GM23338 (cell line): ENCODE measurements around the gene FYN. TPM values are rescaled to one million over a fixed set of nuclear protein-coding genes. Genes with fewer than 3 reads are reported as not detected.
A peak's percentile ranks its signal among the peaks of the same experiment; 100 is the strongest.

ENCODE experiments used
- ATAC-seq: fragments of 200-7000 bp; cut with Tn5 transposase; 3 replicates; pipeline ENCODE4 v1.9.1; 2020
- DNase-seq: peaks from one replicate; pipeline ENCODE4 v3.0.0-alpha.2; 2015; ENCODE audit warnings: low spot score
- H2AFZ ChIP-seq: fragments of 200-600 bp; sonication (generic); 2 replicates; pipeline ENCODE4 v1.8.0; 2016; ENCODE audit warnings: antibody characterized with exemption, mild to moderate bottlenecking, moderate library complexity
- H3F3A ChIP-seq: fragments of 200-600 bp; sonication (generic); replicated peaks from 2 replicates; pipeline ENCODE4 v1.8.0; 2017; ENCODE audit warnings: antibody characterized with exemption, mixed run types, low read depth
- H3K27ac ChIP-seq: fragments of 200-600 bp; sonication (generic); 2 replicates; pipeline ENCODE4 v1.6.1; 2016; ENCODE audit warnings: low read depth
- H3K27me3 ChIP-seq: fragments of 200-600 bp; sonication (generic); 2 replicates; pipeline ENCODE4 v1.8.0; 2016; ENCODE audit warnings: mild to moderate bottlenecking, mixed run types, moderate library complexity; ENCODE audit not compliant: insufficient read depth
- H3K36me3 ChIP-seq: fragments of 200-600 bp; sonication (generic); 2 replicates; pipeline ENCODE4 v1.8.0; 2016; ENCODE audit warnings: mild to moderate bottlenecking; ENCODE audit not compliant: insufficient read depth
- H3K4me1 ChIP-seq: fragments of 200-600 bp; sonication (generic); 2 replicates; pipeline ENCODE4 v1.8.0; 2016; ENCODE audit warnings: mild to moderate bottlenecking, moderate library complexity; ENCODE audit not compliant: insufficient read depth
- H3K4me2 ChIP-seq: fragments of 200-600 bp; sonication (generic); 2 replicates; pipeline ENCODE4 v1.7.1; 2017; ENCODE audit warnings: mixed run types
- H3K4me3 ChIP-seq: fragments of 200-600 bp; sonication (generic); 2 replicates; pipeline ENCODE4 v1.6.1; 2016; ENCODE audit warnings: mixed run types
- H3K79me2 ChIP-seq: fragments of 200-600 bp; sonication (generic); replicated peaks from 2 replicates; pipeline ENCODE4 v1.8.0; 2017; ENCODE audit warnings: mild to moderate bottlenecking; ENCODE audit not compliant: insufficient read depth
- H3K9me2 ChIP-seq: fragments of 200-600 bp; sonication (generic); 2 replicates; pipeline ENCODE4 v1.8.0; 2017; ENCODE audit not compliant: insufficient read depth
- H4K20me1 ChIP-seq: fragments of 200-600 bp; sonication (generic); replicated peaks from 2 replicates; pipeline ENCODE4 v1.8.0; 2017; ENCODE audit warnings: mild to moderate bottlenecking; ENCODE audit not compliant: insufficient read depth
- H3K27ac Mint-ChIP-seq: 2 replicates; pipeline ENCODE4 v1.8.0; 2020; ENCODE audit warnings: inconsistent platforms, mild to moderate bottlenecking, moderate library complexity, mixed read lengths
- H3K27me3 Mint-ChIP-seq: 3 replicates; pipeline ENCODE4 v1.8.0; 2022; ENCODE audit warnings: low read depth, mild to moderate bottlenecking, moderate library complexity, mixed read lengths, inconsistent platforms; ENCODE audit not compliant: insufficient read depth, poor library complexity
- H3K36me3 Mint-ChIP-seq: 3 replicates; pipeline ENCODE4 v1.8.0; 2021; ENCODE audit warnings: low read depth, mild to moderate bottlenecking, inconsistent platforms, moderate library complexity, mixed read lengths
- H3K4me1 Mint-ChIP-seq: 3 replicates; pipeline ENCODE4 v1.8.0; 2020; ENCODE audit warnings: mild to moderate bottlenecking, inconsistent platforms, mixed read lengths
- H3K4me3 Mint-ChIP-seq: 3 replicates; pipeline ENCODE4 v1.8.0; 2021; ENCODE audit warnings: moderate library complexity, mild to moderate bottlenecking, inconsistent platforms, mixed read lengths
- H3K9me3 Mint-ChIP-seq: 3 replicates; pipeline ENCODE4 v1.8.0; 2020; ENCODE audit warnings: moderate library complexity, mild to moderate bottlenecking, inconsistent platforms, mixed read lengths
- EZH2phosphoT487 ChIP-seq: fragments of 200-600 bp; sonication (generic); IDR thresholded peaks from one replicate; pipeline ENCODE4 v1.8.1; 2018; ENCODE audit warnings: antibody characterized with exemption; ENCODE audit not compliant: unreplicated experiment
- NANOG ChIP-seq: IDR thresholded peaks from 2 replicates; pipeline ENCODE4 v1.6.1; 2016; ENCODE audit warnings: antibody characterized with exemption, borderline replicate concordance
- POLR2AphosphoS5 ChIP-seq: IDR thresholded peaks from 2 replicates; pipeline ENCODE4 v1.6.1; 2016; ENCODE audit warnings: antibody characterized with exemption, low read depth
- REST ChIP-seq: IDR thresholded peaks from one replicate; pipeline ENCODE4 v1.6.1; 2018; ENCODE audit warnings: antibody characterized with exemption; ENCODE audit not compliant: unreplicated experiment
- STAT1 ChIP-seq: IDR thresholded peaks from one replicate; pipeline ENCODE4 v1.6.1; 2016; ENCODE audit warnings: antibody characterized with exemption; ENCODE audit not compliant: unreplicated experiment
- ZNF114 ChIP-seq: fragments of 250-450 bp; sonication (Bioruptor Pico); IDR thresholded peaks from 2 replicates; pipeline ENCODE4 v1.5.0; 2020; ENCODE audit warnings: mild to moderate bottlenecking, moderate library complexity
- ZNF331 ChIP-seq: fragments of 250-450 bp; sonication (Bioruptor Pico); IDR thresholded peaks from 2 replicates; pipeline ENCODE4 v1.5.0; 2020; ENCODE audit warnings: low read depth, mild to moderate bottlenecking, moderate library complexity
- polyA plus RNA-seq: library from polyadenylated mRNA; unstranded; fragments of >200 nt; fragmentation: Nextera tagmentation; extraction: Ambion mirVana; gene quantifications from 2 replicates; pipeline ENCODE4 v1.2.1, GENCODE V29; 2016
- total RNA-seq: library from RNA; depleted of rRNA; stranded (reverse); fragments of >200 nt; shearing (Covaris generic); gene quantifications from 2 replicates; pipeline ENCODE4 v1.2.3, GENCODE V29; 2014
- TF ChIP-seq, protein P1 (sequence below), 2 experiments: fragments of 200-600 bp in 1 of 2; sonication (generic) in 1 of 2; conservative IDR thresholded peaks; 2 replicates each; pipeline versions ENCODE4 v1.5.1 to v1.6.1; 2016 to 2017; ENCODE audit warnings: antibody characterized with exemption in 2 of 2, low read depth in 2 of 2, mild to moderate bottlenecking in 2 of 2, moderate library complexity in 1 of 2
- TF ChIP-seq, protein P2 (sequence below): fragments of 250-450 bp; sonication (Bioruptor Pico); IDR thresholded peaks from 2 replicates; pipeline ENCODE4 v1.5.0; 2020; ENCODE audit warnings: mild to moderate bottlenecking, moderate library complexity

The FYN gene
- total and polyA plus RNA-seq, 2 experiments from 2014 or later: 46.8 to 143 TPM

DNA sequence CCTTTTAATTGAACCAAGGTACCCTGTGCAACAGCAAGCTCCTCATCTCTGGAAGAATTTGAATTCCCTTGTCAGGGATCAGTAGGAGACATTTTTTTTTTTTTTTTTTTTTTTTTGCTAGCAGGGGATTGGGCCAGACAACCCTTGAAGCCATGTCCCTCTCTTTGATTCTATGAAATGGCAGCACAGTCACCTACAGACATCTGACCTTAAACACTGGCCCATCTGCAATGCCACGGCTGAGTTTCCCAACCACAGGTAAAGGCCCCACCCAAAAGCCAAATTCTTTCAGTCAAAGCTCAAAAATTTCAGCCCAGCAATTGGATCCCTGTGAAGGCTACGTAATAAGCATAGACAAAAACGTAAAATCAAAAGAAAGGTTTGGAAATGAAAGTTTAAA lies 94.2 kb downstream of the FYN start:
- Histone ChIP-seq H3K9me2 (no peaks in the 10 kb centered on the region), H3K4me2 (no peak overlapping the region), H4K20me1 (no peaks in the 10 kb centered on the region), H3K4me1 (peaks cover 10% of the 10 kb centered on the region; the same call in 1 of the 2 replicates), H3K4me3 (no peak overlapping the region), H2AFZ (no peak overlapping the region), H3K27me3 (no peaks in the 10 kb centered on the region), H3K79me2 (peaks cover 21% of the 10 kb centered on the region), H3K36me3 (no peaks in the 10 kb centered on the region), H3F3A (no peaks in the 10 kb centered on the region), H3K27ac (no peak overlapping the region)
- H3K36me3 Mint-ChIP-seq: no peaks in the 10 kb centered on the region
- H3K9me3 Mint-ChIP-seq: no peaks in the 10 kb centered on the region
- peaks cover 3% of the 10 kb centered on the region for H3K27me3 Mint-ChIP-seq
- peaks cover 25% of the 10 kb centered on the region for H3K4me1 Mint-ChIP-seq
- H3K27ac Mint-ChIP-seq: no peak overlapping the region
- ATAC-seq (no peak), DNase-seq (no peak)
- H3K4me3 Mint-ChIP-seq: no peak overlapping the region
- TF ChIP-seq ZNF114 (CRISPR knock-in tag): no peak
- no peak for TF ChIP-seq EZH2phosphoT487
- TF ChIP-seq REST: no peak
- TF ChIP-seq STAT1: no peak
- TF ChIP-seq POLR2AphosphoS5: no peak
- TF ChIP-seq NANOG: no peak

- H3F3A ChIP-seq: no peaks in the 10 kb centered on the region
- H3K4me2 ChIP-seq: no peak overlapping the region
- Mint-ChIP-seq H3K27ac (peak overlapping the region; percentile 18; the same call in 1 of the 2 replicates), H3K27me3 (peaks cover 3% of the 10 kb centered on the region), H3K36me3 (no peaks in the 10 kb centered on the region), H3K9me3 (no peaks in the 10 kb centered on the region), H3K4me1 (peaks cover 19% of the 10 kb centered on the region), H3K4me3 (no peak overlapping the region)
- no peaks in the 10 kb centered on the region for H4K20me1 ChIP-seq
- peak; percentile 17; the same call in 1 of the 3 replicates for ATAC-seq
- no peaks in the 10 kb centered on the region for H3K9me2 ChIP-seq
- no peak overlapping the region for H3K4me3 ChIP-seq
- H3K4me1 ChIP-seq: peaks cover 10% of the 10 kb centered on the region; the same call in 1 of the 2 replicates
- no peaks in the 10 kb centered on the region for H3K27me3 ChIP-seq
- H3K79me2 ChIP-seq: peaks cover 17% of the 10 kb centered on the region
- no peak for TF ChIP-seq ZNF331 (CRISPR knock-in tag)
- no peak for TF ChIP-seq EZH2phosphoT487
- TF ChIP-seq, protein P1, sequence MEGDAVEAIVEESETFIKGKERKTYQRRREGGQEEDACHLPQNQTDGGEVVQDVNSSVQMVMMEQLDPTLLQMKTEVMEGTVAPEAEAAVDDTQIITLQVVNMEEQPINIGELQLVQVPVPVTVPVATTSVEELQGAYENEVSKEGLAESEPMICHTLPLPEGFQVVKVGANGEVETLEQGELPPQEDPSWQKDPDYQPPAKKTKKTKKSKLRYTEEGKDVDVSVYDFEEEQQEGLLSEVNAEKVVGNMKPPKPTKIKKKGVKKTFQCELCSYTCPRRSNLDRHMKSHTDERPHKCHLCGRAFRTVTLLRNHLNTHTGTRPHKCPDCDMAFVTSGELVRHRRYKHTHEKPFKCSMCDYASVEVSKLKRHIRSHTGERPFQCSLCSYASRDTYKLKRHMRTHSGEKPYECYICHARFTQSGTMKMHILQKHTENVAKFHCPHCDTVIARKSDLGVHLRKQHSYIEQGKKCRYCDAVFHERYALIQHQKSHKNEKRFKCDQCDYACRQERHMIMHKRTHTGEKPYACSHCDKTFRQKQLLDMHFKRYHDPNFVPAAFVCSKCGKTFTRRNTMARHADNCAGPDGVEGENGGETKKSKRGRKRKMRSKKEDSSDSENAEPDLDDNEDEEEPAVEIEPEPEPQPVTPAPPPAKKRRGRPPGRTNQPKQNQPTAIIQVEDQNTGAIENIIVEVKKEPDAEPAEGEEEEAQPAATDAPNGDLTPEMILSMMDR (conservative IDR thresholded peaks at IDR 0.05; ENCODE audit: low read depth in 2 of 2): peak; percentile 15 to 40; a peak in 2 of 4 replicates
- TF ChIP-seq, protein P2, sequence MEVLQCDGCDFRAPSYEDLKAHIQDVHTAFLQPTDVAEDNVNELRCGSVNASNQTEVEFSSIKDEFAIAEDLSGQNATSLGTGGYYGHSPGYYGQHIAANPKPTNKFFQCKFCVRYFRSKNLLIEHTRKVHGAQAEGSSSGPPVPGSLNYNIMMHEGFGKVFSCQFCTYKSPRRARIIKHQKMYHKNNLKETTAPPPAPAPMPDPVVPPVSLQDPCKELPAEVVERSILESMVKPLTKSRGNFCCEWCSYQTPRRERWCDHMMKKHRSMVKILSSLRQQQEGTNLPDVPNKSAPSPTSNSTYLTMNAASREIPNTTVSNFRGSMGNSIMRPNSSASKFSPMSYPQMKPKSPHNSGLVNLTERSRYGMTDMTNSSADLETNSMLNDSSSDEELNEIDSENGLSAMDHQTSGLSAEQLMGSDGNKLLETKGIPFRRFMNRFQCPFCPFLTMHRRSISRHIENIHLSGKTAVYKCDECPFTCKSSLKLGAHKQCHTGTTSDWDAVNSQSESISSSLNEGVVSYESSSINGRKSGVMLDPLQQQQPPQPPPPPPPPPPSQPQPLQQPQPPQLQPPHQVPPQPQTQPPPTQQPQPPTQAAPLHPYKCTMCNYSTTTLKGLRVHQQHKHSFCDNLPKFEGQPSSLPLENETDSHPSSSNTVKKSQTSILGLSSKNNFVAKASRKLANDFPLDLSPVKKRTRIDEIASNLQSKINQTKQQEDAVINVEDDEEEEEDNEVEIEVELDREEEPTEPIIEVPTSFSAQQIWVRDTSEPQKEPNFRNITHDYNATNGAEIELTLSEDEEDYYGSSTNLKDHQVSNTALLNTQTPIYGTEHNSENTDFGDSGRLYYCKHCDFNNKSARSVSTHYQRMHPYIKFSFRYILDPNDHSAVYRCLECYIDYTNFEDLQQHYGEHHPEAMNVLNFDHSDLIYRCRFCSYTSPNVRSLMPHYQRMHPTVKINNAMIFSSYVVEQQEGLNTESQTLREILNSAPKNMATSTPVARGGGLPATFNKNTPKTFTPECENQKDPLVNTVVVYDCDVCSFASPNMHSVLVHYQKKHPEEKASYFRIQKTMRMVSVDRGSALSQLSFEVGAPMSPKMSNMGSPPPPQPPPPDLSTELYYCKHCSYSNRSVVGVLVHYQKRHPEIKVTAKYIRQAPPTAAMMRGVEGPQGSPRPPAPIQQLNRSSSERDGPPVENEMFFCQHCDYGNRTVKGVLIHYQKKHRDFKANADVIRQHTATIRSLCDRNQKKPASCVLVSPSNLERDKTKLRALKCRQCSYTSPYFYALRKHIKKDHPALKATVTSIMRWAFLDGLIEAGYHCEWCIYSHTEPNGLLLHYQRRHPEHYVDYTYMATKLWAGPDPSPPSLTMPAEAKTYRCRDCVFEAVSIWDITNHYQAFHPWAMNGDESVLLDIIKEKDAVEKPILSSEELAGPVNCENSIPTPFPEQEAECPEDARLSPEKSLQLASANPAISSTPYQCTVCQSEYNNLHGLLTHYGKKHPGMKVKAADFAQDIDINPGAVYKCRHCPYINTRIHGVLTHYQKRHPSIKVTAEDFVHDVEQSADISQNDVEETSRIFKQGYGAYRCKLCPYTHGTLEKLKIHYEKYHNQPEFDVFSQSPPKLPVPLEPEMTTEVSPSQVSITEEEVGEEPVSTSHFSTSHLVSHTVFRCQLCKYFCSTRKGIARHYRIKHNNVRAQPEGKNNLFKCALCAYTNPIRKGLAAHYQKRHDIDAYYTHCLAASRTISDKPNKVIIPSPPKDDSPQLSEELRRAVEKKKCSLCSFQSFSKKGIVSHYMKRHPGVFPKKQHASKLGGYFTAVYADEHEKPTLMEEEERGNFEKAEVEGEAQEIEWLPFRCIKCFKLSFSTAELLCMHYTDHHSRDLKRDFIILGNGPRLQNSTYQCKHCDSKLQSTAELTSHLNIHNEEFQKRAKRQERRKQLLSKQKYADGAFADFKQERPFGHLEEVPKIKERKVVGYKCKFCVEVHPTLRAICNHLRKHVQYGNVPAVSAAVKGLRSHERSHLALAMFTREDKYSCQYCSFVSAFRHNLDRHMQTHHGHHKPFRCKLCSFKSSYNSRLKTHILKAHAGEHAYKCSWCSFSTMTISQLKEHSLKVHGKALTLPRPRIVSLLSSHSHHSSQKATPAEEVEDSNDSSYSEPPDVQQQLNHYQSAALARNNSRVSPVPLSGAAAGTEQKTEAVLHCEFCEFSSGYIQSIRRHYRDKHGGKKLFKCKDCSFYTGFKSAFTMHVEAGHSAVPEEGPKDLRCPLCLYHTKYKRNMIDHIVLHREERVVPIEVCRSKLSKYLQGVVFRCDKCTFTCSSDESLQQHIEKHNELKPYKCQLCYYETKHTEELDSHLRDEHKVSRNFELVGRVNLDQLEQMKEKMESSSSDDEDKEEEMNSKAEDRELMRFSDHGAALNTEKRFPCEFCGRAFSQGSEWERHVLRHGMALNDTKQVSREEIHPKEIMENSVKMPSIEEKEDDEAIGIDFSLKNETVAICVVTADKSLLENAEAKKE (CRISPR knock-in tag): no peak
- TF ChIP-seq NANOG: no peak
- no peak overlapping the region for H3K27ac ChIP-seq
- no peaks in the 10 kb centered on the region for H3K36me3 ChIP-seq
- H2AFZ ChIP-seq: no peak overlapping the region
- no peak for DNase-seq
These were observed 95.9 kb downstream of the FYN start for GRCh38 chr6:111777357-111777756.
